Activated T-cell treated with anti-CD3 and anti-CD28 coated beads, Interleukin-2, amount 50 U/mL, for 48 hours (primary cell): ENCODE data around the gene AATK.

Experiments used
- DNase-seq, 2 experiments: peaks; one replicate each; pipeline ENCODE4 v3.0.0-alpha.2; 2020

AATK gene

GRCh38 chr17:81179861-81180260 lies 13.8 kb upstream of the AATK start:
- DNase-seq, result no peak

DNA sequence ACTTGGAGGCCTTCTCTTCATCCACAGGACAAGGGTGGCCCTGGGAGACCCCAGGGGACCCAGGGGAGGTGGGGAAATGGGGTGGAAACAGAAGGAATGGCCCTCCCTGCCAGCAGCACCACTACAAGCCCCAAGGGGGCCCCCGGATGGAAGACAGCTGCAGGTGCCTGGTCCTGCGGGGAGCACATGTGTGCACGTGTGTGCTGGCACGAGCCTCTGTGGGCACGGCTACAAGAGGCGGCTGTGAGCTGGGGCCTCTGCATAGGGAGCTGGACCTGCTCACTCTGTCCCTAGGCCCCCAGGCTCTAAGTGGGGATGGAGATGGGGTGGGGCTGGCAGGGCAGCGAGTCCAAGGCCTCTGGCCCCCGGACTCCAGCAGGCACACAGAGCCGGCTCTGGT lies 13.2 kb upstream of the AATK start:
- DNase-seq, result no peak

GRCh38 chr17:81178136-81179091 lies 12.4 kb upstream of the AATK start:
- DNase-seq, result no peak

DNA sequence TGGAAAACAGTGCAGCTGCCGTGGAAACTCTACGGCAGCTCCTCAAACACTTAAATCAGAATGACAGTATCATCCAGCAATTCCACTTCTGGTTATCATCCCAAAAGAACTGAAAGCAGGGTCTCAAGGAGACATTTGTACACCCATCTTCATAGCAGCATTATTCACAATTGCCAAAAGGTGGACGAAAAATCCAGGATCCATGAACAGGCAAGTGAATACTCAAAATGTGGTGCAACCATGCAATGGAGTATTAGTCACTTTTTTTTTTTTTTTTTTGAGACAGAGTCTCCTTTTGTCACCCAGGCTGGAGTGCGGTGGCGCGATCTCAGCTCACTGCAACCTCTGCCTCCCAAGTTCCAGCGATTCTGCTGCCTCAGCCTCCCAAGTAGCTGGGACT lies 10.6 kb upstream of the AATK start:
- no peak for DNase-seq

DNA sequence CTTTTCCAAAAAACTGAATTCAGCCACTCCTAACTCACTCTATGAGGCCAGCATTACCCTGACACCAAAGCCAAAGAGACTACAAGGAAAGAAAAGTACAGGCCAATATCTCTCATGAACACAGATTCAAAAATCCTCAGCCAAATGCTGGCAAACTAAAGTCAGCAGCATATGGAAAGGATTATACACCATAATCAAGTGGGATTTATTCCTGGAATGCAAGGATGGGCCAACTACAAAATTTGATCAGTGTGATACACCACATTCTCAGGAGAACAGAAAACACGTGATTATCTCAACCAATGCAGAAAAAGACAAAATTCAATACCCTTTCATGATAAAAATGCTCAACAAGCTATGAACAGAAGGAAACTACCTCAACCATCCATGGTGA lies 7.7 kb upstream of the AATK start:
- no peak for DNase-seq

- no peak for DNase-seq
Measured at GRCh38 chr17:81173052-81173761, 7.2 kb upstream of the AATK start.

DNA sequence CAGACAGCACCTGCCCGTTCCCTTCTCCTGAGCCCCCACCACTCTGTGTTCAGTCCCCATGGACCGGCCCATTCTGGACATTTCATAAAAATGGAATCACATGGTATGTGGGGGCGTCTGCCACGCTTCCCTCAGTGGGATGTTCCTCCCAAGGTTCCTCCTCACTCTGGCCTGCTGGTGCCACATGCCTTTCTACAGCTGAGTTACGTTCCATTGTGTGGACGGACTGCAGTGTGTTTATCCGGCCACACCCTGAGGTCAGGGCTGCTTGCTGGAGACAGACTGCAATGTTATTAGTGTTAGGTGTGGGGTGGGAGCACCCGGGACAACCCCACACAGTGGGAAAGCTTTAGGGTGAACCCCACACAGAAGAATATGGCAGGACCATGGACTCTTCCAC lies 5.9 kb upstream of the AATK start:
- no peak for DNase-seq

DNA sequence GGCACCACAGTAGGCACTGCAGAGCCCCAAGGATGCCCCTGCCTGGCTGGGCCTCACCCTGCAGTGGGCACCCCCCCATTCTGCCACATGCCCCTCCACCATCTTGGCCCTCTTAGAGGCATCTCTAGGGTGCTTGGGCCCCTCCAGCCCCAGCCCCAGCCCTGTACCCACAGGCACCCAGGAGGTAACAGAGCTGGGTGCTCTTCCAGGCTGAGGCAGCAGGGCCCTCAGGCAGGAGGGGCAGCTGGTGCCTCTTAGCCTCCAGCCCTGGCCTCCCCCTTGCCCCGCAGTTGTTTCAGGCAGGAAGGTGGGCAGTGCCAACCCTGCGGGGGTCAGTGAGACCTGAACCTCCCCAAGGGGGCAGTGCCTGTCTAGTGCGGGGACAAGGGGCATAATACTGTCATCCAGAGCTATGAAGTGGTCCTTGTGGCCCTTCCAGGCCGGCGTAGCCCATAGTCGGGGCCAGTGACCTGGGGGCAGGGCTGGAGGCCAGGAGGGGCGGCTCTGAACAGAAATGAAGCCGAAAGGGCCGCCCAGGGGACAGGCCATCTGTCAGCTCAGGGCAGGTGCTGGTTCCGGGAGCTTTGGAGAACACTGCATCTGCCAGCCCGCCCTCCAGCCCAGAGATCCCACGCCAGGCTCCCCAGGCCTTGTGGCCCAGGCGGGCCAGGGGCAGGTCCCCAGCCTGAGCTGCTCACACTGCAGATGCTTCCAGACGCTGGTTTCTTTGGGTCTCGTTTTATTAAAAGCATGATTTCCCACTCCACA lies 4.9 kb upstream of the AATK start:
- no peak for DNase-seq

DNA sequence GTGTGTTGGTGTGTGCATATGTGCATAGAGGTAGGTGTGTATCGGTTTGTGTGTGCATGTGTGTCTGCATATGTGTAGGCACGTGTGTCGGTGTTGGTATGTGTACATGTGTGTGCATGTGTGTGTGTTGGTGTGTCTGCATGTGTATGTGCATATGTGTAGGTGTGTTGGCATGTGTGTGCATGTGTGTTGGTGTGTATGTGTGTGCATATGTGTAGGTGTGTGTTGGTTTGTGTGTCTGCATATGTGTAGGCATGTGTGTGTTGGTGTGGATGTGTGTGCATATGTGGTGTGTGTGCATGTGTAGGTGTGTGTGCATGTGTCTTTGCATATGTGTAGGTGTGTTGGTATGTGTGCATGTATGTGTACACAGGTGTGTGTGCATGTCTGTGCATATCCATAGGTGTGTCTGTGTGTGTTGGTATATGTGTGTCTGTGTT lies 3.9 kb upstream of the AATK start:
- DNase-seq, result no peak

DNA sequence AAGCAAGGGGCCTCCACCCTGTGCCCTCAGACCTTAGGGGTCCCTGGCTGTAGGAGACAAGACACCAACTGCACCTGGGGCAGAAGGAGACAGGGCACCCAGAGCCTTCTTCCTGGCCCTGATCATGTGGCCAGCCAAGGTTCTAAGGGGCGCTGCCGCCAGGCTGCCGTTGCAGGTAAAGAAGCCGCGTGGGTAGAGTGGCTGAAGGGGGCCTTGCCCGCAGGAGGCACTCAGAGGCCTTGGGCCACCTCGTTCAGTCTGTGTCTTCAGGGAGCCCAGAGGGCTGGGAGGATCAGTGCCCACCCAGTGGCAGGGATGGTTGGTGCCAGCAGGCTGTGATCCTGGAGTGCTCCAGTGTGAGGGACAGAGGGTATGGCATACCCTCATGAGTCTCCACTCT lies 1.6 kb upstream of the AATK start:
- DNase-seq, result no peak

GRCh38 chr17:81167194-81167524 lies 1.1 kb upstream of the AATK start:
- DNase-seq, result no peak

GRCh38 chr17:81165246-81166032 lies 582 bp downstream of the AATK start, which contains the start of gene PVALEF:
Gene PVALEF, plus strand, starts transcription at chr17:81165507. Its CDS starts 15,720 bp downstream, at chr17:81181227.
- no peak for DNase-seq

DNA sequence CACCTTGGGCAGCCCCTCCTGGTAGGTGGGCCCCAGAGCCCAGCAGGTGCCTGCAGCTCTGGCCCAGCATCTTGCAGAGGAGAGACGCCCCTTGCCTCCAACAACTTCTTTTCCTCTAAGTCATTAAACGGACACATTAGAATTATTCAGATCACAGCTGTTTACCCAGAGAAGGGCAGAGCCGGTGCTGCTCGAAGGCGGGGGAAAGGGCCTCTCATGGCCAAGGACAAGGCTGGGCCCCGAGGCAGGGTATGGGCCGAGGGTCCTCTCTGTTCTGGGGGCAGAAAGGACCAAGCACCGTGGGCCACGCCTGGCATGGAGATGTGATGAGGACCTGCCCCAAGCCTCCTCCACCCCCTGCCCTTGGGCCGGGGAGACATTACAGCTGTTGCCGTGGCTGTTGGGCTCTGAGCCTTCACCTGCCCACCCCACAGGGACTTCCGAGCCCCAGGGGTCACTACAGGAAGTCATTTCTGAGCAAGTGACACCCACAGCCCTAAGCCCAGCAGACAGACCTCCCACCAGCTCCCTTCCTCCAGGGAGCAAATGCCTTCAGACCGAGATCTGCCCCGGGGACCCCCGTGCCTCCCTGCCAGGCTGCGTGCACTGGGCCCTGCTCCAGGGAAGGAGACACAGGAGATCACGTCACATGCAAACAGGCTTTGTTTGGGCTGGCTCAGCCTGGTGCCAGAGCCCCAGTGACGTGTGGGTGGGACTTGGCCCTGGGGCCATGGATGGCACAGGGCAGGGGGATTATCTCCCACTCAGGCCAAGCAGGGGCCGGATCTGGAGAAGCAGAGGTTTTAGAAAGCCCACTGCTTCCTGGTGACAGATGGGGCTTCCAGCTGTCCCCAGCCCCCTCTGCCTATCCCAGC lies 1.4 kb downstream of the AATK start:
- no peak for DNase-seq

DNA sequence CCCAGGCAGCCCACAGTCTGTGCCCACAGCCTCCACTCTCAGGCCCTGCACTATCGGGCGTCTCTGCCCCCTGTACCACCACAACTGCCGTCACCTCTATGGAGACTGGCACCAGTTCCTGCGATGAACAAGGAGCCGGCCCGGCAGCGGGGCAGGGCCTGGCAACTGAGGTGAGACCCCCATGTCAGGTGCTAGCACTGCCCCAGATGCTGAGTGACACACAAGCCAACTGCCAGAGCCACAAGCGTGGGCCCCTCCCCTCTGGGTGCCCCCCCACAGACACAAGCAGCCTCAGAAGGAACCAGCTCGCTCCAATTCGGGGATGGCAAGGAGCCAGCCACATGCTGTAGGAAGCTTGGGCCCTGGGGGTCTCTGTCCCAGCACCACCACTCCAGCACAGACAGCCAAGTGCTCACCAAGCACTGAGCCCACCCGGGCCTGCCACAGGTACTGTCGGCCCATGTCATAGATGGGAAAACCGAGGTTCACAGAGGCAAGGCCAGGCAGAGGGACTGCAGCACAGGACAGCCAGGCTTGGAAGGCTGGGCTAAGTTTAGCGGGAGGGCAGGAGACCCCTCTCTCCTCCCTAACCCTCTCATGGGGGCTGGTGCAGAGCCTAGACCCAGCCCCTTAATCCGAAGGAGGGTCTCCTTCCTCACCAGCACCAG lies 2.2 kb downstream of the AATK start:
- DNase-seq, result no peak

- no peak for DNase-seq
Measured at GRCh38 chr17:81163051-81163695, 2.8 kb downstream of the AATK start.

DNA sequence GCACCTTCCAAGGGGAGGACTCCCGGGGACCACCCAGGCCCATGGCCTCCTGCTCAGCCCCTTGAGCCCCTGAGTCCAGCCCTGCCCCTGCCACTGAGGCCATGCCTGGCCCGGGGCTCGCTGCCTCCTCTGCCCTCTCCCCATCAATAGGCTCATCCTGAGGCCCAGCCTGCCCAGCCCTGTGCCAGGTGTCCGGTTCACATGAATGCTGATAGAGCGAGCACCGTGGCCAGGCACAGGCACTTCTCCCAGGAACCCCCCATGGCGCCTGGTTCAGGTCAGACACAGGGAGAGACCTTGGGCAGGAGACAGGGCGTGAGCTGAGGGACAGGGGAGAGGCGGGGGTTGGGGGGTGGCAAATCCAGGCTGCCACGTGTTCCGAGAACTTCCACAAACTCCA lies 3.5 kb downstream of the AATK start:
- no peak for DNase-seq

- no peak for DNase-seq
Measured at GRCh38 chr17:81161972-81162371, 4.0 kb downstream of the AATK start.

DNA sequence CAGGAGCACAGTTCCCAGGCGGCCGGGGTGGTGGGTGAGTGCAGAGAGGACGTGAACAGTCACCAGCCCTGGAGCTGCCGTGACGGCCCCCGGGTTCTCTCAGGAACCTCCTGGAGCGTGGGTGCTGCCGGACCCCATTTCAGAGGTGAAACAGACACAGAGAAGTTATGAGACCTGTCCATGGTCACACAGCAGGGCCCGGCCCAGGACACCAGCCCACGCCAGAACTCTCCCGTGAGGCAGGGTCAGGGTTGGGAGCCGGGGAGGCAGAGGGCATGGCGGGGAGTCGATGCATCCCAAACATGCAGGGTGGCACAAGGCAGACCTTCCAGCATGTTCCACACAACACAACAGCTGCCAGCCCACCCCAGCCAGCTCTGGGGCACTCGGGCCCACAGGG lies 4.5 kb downstream of the AATK start:
- no peak for DNase-seq

DNA sequence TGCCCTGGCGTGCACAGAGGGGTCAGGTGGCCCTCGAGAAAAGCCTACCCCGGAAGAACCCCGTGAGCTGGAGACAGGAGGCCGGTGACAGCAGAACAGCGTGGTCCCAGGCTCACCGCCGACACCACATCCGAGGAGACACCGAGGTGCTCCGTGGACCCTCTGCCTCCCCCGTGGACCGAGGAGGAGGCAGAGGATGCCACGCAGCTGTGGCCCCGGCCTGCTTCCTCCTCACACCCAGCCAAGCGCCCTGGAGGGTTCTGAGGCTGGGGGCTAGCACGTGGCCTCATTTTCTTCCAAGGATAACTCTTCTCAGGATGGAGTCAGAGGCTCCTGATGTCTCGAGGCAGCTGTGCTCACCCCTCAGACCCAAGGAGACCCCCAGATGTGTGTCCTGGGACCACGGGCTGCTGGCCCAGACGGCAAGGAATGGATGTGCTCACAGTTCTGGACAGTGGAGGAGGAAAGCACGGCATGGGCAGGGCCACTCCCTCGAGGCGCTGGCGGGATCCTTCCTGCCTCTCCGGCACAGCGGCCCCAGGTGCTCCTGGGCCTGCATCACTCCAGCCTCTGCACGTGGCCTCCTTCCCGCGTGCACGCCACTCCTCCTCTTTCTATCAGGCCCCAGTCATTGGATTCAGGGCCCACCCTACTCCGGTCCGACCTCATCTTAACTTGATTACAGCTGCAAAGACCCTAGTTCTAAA lies 5.1 kb downstream of the AATK start:
- no peak for DNase-seq

GRCh38 chr17:81160306-81160705 lies 5.7 kb downstream of the AATK start:
- DNase-seq, result no peak
